HCT116 (cell line): ENCODE measurements around the gene ZBTB2. TPM values are rescaled to one million over a fixed set of nuclear protein-coding genes. Genes with fewer than 3 reads are reported as not detected.

Source experiments
- ATAC-seq: fragments of 200-7000 bp; cut with Tn5 transposase; 2 replicates; pipeline ENCODE4 v1.9.1; 2020; ENCODE audit warnings: mild to moderate bottlenecking, moderate library complexity
- BruUV-seq: library from RNA; stranded (reverse); fragments of 400-500 nt; replicated peaks from 2 replicates; lab custom pipeline; 2021; lab: Mats Ljungman, UMichigan
- CTCF ChIA-PET: fragments of 300-600 bp; sonication (Branson Sonifier 250); formaldehyde crosslinking; loops from one replicate; lab custom pipeline; 2021; ENCODE audit warnings: antibody characterized with exemption; lab: Charles Lee
- POLR2A ChIA-PET: fragments of 300-600, 350-600 bp; sonication (Branson Sonifier 250); formaldehyde crosslinking; loops from one replicate; lab custom pipeline; 2021; ENCODE audit warnings: antibody characterized with exemption; lab: Charles Lee
- RAD21 ChIA-PET, 2 experiments: fragments of 300-600 bp; sonication (Branson Sonifier 250); formaldehyde crosslinking; loops; one replicate each; lab custom pipeline; 2023; ENCODE audit warnings: low total read pairs in 2 of 2; ENCODE audit not compliant: uncharacterized antibody in 2 of 2, unreplicated experiment in 2 of 2, low non-redundant PET in 1 of 2; lab: Charles Lee
- DNase-seq: peaks from one replicate; pipeline ENCODE4 v3.0.0-alpha.2; 2010; ENCODE audit warnings: low read depth, low spot score
- H2AFZ ChIP-seq: fragments of 200-600 bp; shearing (Covaris generic), sonication (generic); 2 replicates; pipeline ENCODE4 v1.6.1; 2017; ENCODE audit warnings: low read depth, mixed run types, mixed read lengths, antibody characterized with exemption, low read length; ENCODE audit not compliant: poor library complexity, severe bottlenecking
- H3K27ac ChIP-seq: 2 replicates; pipeline ENCODE4 v1.5.1; 2012; ENCODE audit warnings: low read depth, low read length
- H3K27me3 ChIP-seq: fragments of 200-600 bp; sonication (generic); 2 replicates; pipeline ENCODE4 v1.6.1; 2016; ENCODE audit warnings: mixed run types, low read length, mixed read lengths; ENCODE audit not compliant: insufficient read depth
- H3K36me3 ChIP-seq, 2 experiments: fragments of 200-500 bp in 1 of 2; fragments of 200-600 bp in 1 of 2; sonication (Bioruptor generic) in 1 of 2; sonication (generic) in 1 of 2; 2 replicates each; pipeline versions ENCODE4 v1.5.1 to v1.6.1; 2014 to 2016; ENCODE audit warnings: low read length in 2 of 2, inconsistent platforms in 1 of 2, mixed read lengths in 1 of 2, mixed run types in 1 of 2; ENCODE audit not compliant: insufficient read depth in 2 of 2, control insufficient read depth in 1 of 2
- H3K4me1 ChIP-seq, 2 experiments: fragments of 200-600 bp in 1 of 2; sonication (generic) in 1 of 2; 2 replicates each; pipeline versions ENCODE4 v1.5.1 to v1.6.1; 2012 to 2017; ENCODE audit warnings: low read length in 2 of 2, inconsistent platforms in 1 of 2, mild to moderate bottlenecking in 1 of 2, mixed read lengths in 1 of 2, mixed run types in 1 of 2, moderate library complexity in 1 of 2; ENCODE audit not compliant: insufficient read depth in 2 of 2, control insufficient read depth in 1 of 2
- H3K4me2 ChIP-seq: fragments of 200-600 bp; sonication (generic); 2 replicates; pipeline ENCODE4 v1.6.1; 2017; ENCODE audit warnings: mixed run types, low read length, mixed read lengths
- H3K4me3 ChIP-seq, 2 experiments: fragments of 200-600 bp in 1 of 2; sonication (generic) in 1 of 2; replicated peaks in 1 of 2; 2 replicates each; pipeline ENCODE4 v1.5.1; 2011 to 2016; ENCODE audit warnings: low read length in 2 of 2, control low read depth in 1 of 2, low read depth in 1 of 2, mild to moderate bottlenecking in 1 of 2, mixed read lengths in 1 of 2, mixed run types in 1 of 2
- H3K79me2 ChIP-seq: fragments of 200-600 bp; sonication (generic); 2 replicates; pipeline ENCODE4 v1.6.1; 2017; ENCODE audit warnings: mild to moderate bottlenecking, mixed run types, low read length, moderate library complexity, mixed read lengths; ENCODE audit not compliant: insufficient read depth
- H3K9ac ChIP-seq: fragments of 200-600 bp; sonication (generic); 2 replicates; pipeline ENCODE4 v1.6.1; 2016; ENCODE audit warnings: low read length, mixed read lengths
- H3K9me2 ChIP-seq: fragments of 200-600 bp; sonication (generic), shearing (Covaris generic); 2 replicates; pipeline ENCODE4 v1.6.1; 2017; ENCODE audit warnings: mixed run types, mild to moderate bottlenecking, moderate library complexity; ENCODE audit not compliant: insufficient read depth
- H3K9me3 ChIP-seq, 2 experiments: fragments of 200-500 bp in 1 of 2; fragments of 200-600 bp in 1 of 2; sonication (Bioruptor generic) in 1 of 2; sonication (generic) in 1 of 2; 2 replicates each; pipeline ENCODE4 v1.6.1; 2014 to 2017; ENCODE audit warnings: low read length in 2 of 2, mixed read lengths in 2 of 2, inconsistent platforms in 1 of 2, low read depth in 1 of 2, mild to moderate bottlenecking in 1 of 2, mixed run types in 1 of 2, moderate library complexity in 1 of 2; ENCODE audit not compliant: control insufficient read depth in 1 of 2, insufficient read depth in 1 of 2
- H4K20me1 ChIP-seq: fragments of 200-600 bp; sonication (generic), shearing (Covaris generic); 2 replicates; pipeline ENCODE4 v1.6.1; 2017; ENCODE audit warnings: mixed run types, mild to moderate bottlenecking, moderate library complexity; ENCODE audit not compliant: insufficient read depth
- EGR1 ChIP-seq: IDR thresholded peaks from 2 replicates; pipeline ENCODE4 v1.6.1; 2012; ENCODE audit warnings: low read depth
- POLR2AphosphoS5 ChIP-seq: IDR thresholded peaks from 2 replicates; pipeline ENCODE4 v1.6.1; 2011; ENCODE audit warnings: mild to moderate bottlenecking, low read depth, low read length, moderate library complexity
- SRF ChIP-seq: IDR thresholded peaks from 2 replicates; pipeline ENCODE4 v1.6.1; 2012; ENCODE audit warnings: low read depth
- ZNF274 ChIP-seq: fragments of 200-500 bp; sonication (Bioruptor generic); IDR thresholded peaks from 2 replicates; pipeline ENCODE4 v1.6.1; 2014; ENCODE audit warnings: mild to moderate bottlenecking, low read depth, low read length, inconsistent platforms
- intact Hi-C: fragments of 100-400 bp; cut with micrococcal nuclease; formaldehyde crosslinking; loops from 2 replicates; pipeline ENCODE4 v1.10.0; 2022
- total RNA-seq: library from RNA; stranded (reverse); gene quantifications from one replicate; pipeline ENCODE4 v1.2.1, GENCODE V29; 2021; ENCODE audit not compliant: unreplicated experiment

ZBTB2 gene
- total RNA-seq, 1 experiment from 2014 or later, result 12.5 TPM

GRCh38 chr6:151437401-151437800, 46.0 kb upstream of the ZBTB2 start:
- H3K9ac ChIP-seq, result no peak overlapping the region
- no peak overlapping the region for H3K27ac ChIP-seq
- ChIA-PET CTCF (no interaction called here), RAD21 (no interaction called here), POLR2A (no interaction called here)
- peaks cover 3% of the 10 kb centered on the region; the same call in 1 of the 2 replicates for H4K20me1 ChIP-seq
- DNase-seq (no peak), ATAC-seq (no peak)
- no peaks in the 10 kb centered on the region for H3K9me2 ChIP-seq
- intact Hi-C loops, result no loop called here
- H2AFZ ChIP-seq, result no peak overlapping the region
- peaks cover 46% of the 10 kb centered on the region for H3K79me2 ChIP-seq
- TF ChIP-seq SRF (no peak), POLR2AphosphoS5 (no peak), ZNF274 (no peak)
- H3K4me3 ChIP-seq, result no peak overlapping the region
- no TSS peak for BruUV-seq
- H3K9me3 ChIP-seq, result no peaks in the 10 kb centered on the region
- H3K4me2 ChIP-seq, result no peak overlapping the region
- no peaks in the 10 kb centered on the region for H3K27me3 ChIP-seq
- H3K36me3 ChIP-seq, result peaks cover 0 to under 1% of the 10 kb centered on the region in 2 experiments; a peak in 1 of 4 replicates
- peaks cover 0 to 4% of the 10 kb centered on the region in 2 experiments; a peak in 1 of 4 replicates for H3K4me1 ChIP-seq

DNA sequence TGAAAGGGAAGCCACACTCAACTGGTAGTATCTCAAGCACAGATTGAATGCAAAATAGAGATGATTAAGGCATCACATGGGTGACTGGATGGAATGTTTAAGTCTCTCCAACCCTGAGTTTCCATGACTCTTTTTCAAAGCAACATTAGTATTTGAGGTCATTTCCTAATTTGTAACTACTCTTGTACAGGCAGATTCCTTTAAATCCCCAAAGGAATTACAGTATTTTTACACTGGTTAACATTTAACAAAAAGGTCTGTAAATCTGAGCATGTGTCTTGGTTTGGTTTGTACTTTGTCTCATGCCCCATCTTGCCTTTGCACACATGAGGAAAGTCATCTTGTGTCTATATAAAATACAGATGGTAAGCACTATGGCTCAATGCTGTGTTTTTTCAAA, 45.4 kb upstream of the ZBTB2 start:
- Histone ChIP-seq H2AFZ (no peak overlapping the region), H3K27me3 (no peaks in the 10 kb centered on the region), H3K4me1 (peaks cover 0 to 4% of the 10 kb centered on the region in 2 experiments; a peak in 1 of 4 replicates), H3K4me3 (no peak overlapping the region), H3K27ac (no peak overlapping the region), H3K9me3 (no peaks in the 10 kb centered on the region), H3K9ac (no peak overlapping the region), H3K79me2 (peaks cover 40% of the 10 kb centered on the region), H3K4me2 (no peak overlapping the region), H4K20me1 (peaks cover 3% of the 10 kb centered on the region; the same call in 1 of the 2 replicates), H3K36me3 (peaks cover 0 to 3% of the 10 kb centered on the region in 2 experiments; a peak in 1 of 4 replicates), H3K9me2 (no peaks in the 10 kb centered on the region)
- intact Hi-C loops, result no loop called here
- POLR2A ChIA-PET, result no interaction called here
- ATAC-seq (no peak), DNase-seq (no peak)
- TF ChIP-seq EGR1 (no peak), ZNF274 (no peak)
- no TSS peak for BruUV-seq
- CTCF ChIA-PET, result no interaction called here
- RAD21 ChIA-PET, result no interaction called here
